DMS53 treated with DMSO at 0.1 percent for 48 hours (cell line): ENCODE results near the gene CORO7.

Experiments used
- DNase-seq: peaks from one replicate; lab custom pipeline; 2025; ENCODE audit not compliant: unreplicated experiment; lab: John Stamatoyannopoulos, UW

The CORO7 gene

GRCh38 chr16:4426021-4426684 lies 9.8 kb upstream of the CORO7 start:
- DNase-seq = no peak

GRCh38 chr16:4425378-4426020 lies 9.1 kb upstream of the CORO7 start, which contains the start of gene DNAJA3:
Gene DNAJA3, plus strand, starts transcription at chr16:4425868. Its CDS starts 14 bp downstream, at chr16:4425882.
- DNase-seq = peak; percentile 90

GRCh38 chr16:4420505-4421105 lies 4.2 kb upstream of the CORO7 start:
- DNase-seq = no peak

DNA sequence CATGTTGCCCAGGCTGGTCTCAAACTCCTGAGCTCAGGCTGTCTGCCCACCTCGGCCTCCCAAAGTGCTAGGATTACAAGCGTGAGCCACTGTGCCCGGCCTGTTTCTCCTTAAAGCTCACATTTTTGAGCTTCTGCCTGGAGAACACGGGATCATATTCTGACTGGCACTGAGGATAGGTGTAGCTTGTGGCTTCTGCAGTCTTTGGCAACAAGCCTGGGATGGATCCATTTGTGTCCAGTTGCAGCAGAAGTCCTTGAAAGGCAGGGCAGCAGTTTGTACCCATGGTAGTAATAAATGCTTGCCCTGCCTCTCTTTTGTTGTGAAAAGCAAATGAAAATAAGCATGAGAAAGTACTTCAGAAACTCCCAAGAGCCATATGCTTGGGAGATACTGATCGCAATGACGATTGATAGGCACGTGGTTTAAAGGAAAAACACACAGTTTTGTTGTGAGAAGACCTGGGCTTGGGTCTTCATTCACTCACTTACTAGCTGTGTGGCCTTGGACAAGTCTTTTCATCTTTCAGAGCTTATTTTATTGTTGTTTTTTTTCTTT lies 3.1 kb upstream of the CORO7 start:
- DNase-seq = no peak

GRCh38 chr16:4415538-4416199 lies 727 bp downstream of the CORO7 start:
- no peak for DNase-seq

DNA sequence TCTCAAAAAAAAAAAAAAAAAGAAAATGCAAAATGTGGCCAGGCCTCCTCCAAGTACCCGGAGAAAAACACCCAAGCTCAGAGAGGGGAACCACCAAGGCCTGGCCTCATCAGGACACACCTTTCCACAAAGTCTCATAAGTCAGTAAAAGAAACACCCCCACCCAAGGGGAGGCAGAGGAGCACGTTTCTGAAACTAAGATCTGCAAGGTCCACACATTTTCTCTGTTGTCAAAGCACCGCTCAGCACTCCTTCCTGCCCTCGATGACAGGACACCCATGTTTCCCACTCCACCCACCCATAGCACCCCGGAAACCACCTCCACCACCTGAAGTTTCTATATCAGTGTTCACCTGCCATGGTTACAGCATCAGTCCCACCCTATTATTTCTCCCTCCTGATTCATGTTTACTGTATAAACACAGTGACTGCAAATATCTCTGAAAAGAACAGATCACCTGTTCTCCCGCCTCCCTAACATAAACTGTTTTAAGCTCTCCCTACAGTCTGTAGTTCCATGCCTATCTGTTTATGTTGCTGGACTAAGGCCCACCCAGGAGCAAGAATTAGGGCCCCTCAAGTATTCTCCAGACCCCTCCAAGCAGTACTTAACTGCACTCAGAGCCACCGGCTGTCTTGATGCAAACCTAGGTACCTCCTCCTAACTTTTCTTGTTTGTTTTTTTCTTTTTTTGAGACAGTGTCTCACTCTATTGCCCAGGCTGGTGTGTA lies 2.0 kb downstream of the CORO7 start:
- no peak for DNase-seq

DNA sequence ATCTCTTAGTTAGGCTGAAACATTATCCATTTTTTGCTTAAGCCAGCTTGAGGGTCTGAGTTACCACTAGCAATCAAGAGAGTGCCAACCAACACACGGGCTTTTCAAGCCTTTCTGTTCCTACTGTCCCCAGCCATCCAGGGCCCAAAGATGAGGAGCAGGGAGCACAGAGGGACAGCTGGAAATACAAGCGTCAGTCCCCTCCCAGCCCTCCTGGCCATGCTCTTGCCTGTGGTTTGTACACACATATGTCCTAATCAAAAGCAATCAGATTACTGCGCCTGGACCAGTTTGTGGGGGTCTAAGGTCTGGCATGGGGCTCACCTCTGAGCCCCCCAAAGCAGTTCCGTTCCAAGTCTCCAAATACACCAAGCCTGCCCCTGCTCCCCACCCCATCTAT lies 3.5 kb downstream of the CORO7 start:
- no peak for DNase-seq

DNA sequence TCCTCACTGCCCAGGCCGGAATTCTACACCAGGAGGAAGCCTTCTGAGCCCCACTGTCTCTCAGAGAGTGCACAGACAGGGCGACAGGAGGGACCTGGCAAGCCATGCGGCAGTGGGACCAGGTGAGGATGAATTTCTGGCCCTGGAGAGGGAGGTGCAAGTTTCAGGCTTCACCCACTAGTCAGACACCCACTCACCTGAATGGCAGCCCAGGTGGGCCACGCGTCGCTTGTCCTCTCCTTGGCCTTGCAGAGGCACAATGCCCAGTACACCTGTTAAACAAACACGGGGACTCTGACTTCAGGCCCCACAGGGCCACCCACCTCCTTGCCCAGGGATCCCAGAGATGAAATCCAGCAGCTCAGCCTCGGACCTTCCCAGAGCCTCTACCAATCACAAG lies 4.2 kb downstream of the CORO7 start:
- DNase-seq = no peak

GRCh38 chr16:4411684-4412083 lies 4.7 kb downstream of the CORO7 start:
- no peak for DNase-seq

GRCh38 chr16:4410335-4411075 lies 5.9 kb downstream of the CORO7 start:
- DNase-seq = no peak

DNA sequence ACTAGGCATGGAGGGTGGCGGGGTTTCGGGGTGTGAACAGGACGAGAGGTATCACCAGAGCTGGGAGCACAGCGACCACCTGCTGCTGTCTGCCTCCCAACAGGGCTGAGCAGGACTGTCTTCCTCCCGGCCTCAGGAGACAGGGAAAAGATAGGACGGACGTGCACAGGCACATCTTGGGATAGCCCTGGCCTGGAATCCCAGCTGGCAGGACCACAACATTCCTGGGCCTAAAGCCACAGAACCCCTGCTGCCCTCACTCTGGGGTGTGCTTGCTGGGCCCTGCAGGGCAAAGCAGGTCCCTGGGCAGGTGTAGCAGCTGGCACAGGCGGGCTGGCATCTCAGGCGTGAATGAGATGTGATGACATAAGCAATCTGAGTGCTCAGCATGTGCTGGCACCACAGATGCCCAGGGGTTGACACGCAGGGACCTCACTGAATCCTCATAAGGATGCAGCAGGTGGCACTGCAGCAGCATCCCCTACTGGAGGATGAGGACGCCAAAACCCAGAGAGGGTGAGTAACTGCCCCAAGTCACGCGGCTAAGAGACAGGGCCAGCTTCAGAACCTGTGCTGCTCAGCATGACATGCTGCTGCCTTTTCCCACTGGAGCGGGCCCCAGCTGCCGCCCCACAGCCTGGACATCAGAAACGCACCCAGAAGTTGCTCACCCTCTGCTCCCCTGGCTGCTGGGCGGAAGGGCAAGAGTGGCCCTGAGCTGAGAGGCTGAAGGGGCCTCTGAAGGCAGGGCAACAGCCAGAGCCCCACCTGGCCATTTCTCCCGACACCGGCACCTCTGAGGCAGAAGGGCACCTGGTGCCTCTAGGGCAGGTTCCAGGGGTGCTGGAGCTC lies 7.1 kb downstream of the CORO7 start:
- no peak for DNase-seq

DNA sequence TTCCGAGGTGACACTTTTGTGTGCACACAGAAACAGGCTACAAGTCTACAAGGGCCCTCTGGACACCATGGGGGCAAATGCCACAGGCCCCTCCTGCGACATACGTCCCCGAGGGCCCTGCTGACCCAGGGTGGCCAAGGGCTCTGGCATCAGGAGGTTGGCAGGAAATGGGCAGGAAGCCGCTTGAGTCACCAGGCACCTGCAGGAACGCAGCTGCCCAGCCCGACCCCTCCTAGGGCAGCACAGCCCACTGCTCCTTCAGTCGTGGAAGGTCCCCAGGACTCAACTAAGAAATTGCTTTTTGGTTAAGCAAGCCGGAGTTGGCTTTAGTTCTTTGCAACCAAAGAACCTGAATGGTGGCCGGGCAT lies 8.1 kb downstream of the CORO7 start:
- no peak for DNase-seq

DNA sequence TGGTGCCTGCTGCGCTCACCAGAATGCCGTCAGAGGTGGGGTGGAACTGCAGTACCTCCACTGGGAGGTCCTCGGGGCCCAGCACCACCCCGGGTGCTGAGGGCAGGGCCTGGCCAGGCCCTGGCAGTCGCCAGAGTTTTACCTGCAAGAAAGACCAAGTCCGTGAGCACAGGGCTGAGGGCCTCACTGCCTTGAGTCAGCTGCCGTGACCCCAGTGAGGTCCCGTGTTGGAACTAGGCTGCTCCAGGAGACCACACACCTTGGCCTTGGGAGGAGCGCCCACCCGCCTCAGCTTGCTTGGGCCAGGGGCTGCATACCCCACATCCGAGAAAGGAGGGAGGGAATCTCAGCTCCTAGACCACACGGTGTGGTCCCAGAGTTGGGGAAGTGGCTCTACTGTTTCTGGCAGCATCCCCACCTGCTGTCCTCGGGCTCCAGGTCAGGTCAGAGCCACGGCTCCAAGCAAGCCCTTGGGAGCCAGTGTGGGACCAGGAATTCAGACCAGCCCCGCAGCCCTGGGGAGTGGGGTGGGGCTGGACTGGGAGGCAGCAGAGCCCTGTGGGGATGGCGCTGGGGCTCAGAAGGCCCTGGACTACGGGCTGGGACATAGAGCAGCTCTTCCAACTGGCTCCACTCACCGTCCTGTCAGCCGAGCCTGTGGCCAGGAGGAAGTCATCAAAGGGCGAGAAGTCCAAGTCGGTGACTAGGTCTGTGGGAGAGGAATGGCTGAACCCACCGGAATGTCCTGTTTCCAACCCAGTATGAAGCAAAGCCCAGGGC lies 8.7 kb downstream of the CORO7 start:
- no peak for DNase-seq

GRCh38 chr16:4404967-4405696 lies 11.3 kb downstream of the CORO7 start:
- DNase-seq = no peak

- DNase-seq = peak; percentile 19
These were observed 12.0 kb downstream of the CORO7 start for GRCh38 chr16:4404247-4404966.

DNA sequence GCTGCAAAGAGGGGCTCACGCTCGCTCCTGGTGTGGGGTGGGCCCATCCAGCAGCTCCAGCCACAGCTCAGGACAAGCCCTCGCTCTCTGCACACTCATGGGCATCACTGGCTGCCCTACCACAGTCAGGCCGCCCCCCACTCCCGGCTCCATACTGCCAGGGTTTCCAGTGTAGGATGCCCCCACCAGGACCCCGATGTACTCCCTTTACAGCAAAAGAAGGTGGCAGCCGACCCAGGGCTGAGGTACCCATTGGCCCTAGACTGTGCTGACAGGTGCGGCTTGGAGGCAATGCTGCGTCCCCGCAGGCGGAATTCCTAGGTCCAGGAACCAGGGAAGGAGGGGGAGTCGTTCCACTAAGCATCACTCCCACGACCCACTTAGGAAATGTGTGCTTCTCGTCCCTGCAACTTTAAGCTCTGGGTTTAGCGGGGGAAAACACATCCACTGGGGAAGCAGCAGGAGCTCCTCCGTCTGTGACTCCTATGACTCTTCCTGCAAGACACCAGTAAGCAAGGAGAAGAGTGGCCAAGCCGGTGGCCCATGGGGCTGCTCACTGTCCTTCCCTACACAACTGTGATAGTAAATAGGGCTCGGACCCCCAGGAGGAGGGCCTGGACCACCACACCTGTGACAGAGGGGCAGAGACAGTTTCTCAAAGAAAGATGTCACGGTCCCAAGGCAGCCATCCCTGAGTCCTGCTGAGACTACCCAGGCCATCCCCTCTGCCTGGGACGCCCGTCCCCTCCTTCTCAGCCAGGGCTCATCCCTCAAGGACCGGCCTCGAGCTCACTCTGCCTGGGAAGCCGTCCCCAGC lies 13.1 kb downstream of the CORO7 start:
- no peak for DNase-seq
